Activated naive CD4-positive, alpha-beta T cell treated with anti-CD3 and anti-CD28 coated beads for 36 hours (primary cell): ENCODE measurements around the gene IL21R. TPM values are rescaled to one million over a fixed set of nuclear protein-coding genes. Genes with fewer than 3 reads are reported as not detected.
"Not testable (repeated sequence)": the region's sequence is repeated elsewhere in the genome, so short reads cannot be mapped to it uniquely, and the experiment has no call there.

ENCODE experiments used
- CTCF ChIA-PET: fragments of 350-600 bp; sonication (Branson Sonifier 250); formaldehyde crosslinking; loops from one replicate; lab custom pipeline; 2021; ENCODE audit warnings: antibody characterized with exemption; lab: Charles Lee
- DNase-seq: peaks from one replicate; pipeline ENCODE4 v3.0.0-alpha.2; 2020
- H3K27ac Mint-ChIP-seq: one replicate; pipeline ENCODE4 v1.8.0; 2021; ENCODE audit warnings: mild to moderate bottlenecking, mixed read lengths
- H3K27me3 Mint-ChIP-seq: one replicate; pipeline ENCODE4 v1.8.0; 2021; ENCODE audit warnings: low read depth, mixed read lengths
- H3K36me3 Mint-ChIP-seq: one replicate; pipeline ENCODE4 v1.8.0; 2021; ENCODE audit warnings: low read depth, mixed read lengths
- H3K4me1 Mint-ChIP-seq: one replicate; pipeline ENCODE4 v1.8.0; 2021; ENCODE audit warnings: low read depth, mixed read lengths
- H3K4me3 Mint-ChIP-seq: one replicate; pipeline ENCODE4 v1.8.0; 2021; ENCODE audit warnings: mild to moderate bottlenecking, moderate library complexity, mixed read lengths
- H3K9me3 Mint-ChIP-seq: one replicate; pipeline ENCODE4 v1.8.0; 2021; ENCODE audit warnings: mixed read lengths
- intact Hi-C: fragments of 100-400 bp; cut with micrococcal nuclease; formaldehyde crosslinking; loops from one replicate; pipeline ENCODE4 v1.15.1; 2023
- total RNA-seq, 2 experiments: library from RNA; stranded (reverse); gene quantifications; one replicate each; pipeline ENCODE4 v1.2.3, GENCODE V29; 2021

IL21R gene
- total RNA-seq, 2 experiments from 2014 or later, result 93.8 to 99.2 TPM

DNA sequence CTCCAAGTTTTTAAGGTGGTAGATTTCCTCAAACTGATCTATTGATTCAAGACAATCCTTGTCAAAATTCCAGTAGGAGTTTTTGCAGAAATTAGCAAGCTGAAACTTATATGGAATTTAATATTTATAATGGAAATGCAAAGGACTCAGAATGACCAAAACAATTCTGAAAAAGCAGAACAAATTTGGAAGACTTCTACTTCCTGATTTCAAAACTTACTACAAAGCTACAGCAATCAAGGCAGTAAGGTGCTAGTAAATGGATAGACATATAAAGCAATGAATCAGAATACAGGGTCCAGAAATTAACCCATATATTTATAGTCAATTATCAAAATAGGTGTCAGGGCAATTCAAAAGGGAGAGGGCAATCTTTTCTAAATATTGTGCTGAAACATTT is 11.8 kb upstream of the IL21R start:
- peaks cover 9% of the 10 kb centered on the region for H3K36me3 Mint-ChIP-seq
- peaks cover 25% of the 10 kb centered on the region for H3K9me3 Mint-ChIP-seq
- intact Hi-C loops, result no loop called here
- no peak for DNase-seq
- no peak overlapping the region for H3K27ac Mint-ChIP-seq
- H3K4me1 Mint-ChIP-seq, result peaks cover 25% of the 10 kb centered on the region
- H3K27me3 Mint-ChIP-seq, result no peaks in the 10 kb centered on the region
- CTCF ChIA-PET, result interaction anchor here (0.6 to 1.3 kb wide), 2 partner anchors 17 to 155 kb away, joined by 3 read pairs; no protein-coding TSS in a partner anchor
- no peak overlapping the region for H3K4me3 Mint-ChIP-seq

- H3K36me3 Mint-ChIP-seq, result peaks cover 9% of the 10 kb centered on the region
- peaks cover 32% of the 10 kb centered on the region for H3K9me3 Mint-ChIP-seq
- no peaks in the 10 kb centered on the region for H3K27me3 Mint-ChIP-seq
- CTCF ChIA-PET, result interaction anchor here (0.6 to 2.0 kb wide), 4 partner anchors 15 to 327 kb away, joined by 4 to 8 read pairs (median 4); no protein-coding TSS in a partner anchor
- no peak overlapping the region for H3K27ac Mint-ChIP-seq
- intact Hi-C loops, result no loop called here
- H3K4me3 Mint-ChIP-seq, result no peak overlapping the region
- no peak for DNase-seq
- peaks cover 21% of the 10 kb centered on the region for H3K4me1 Mint-ChIP-seq
Observed at GRCh38 chr16:27392671-27393070, 9.3 kb upstream of the IL21R start.

DNA sequence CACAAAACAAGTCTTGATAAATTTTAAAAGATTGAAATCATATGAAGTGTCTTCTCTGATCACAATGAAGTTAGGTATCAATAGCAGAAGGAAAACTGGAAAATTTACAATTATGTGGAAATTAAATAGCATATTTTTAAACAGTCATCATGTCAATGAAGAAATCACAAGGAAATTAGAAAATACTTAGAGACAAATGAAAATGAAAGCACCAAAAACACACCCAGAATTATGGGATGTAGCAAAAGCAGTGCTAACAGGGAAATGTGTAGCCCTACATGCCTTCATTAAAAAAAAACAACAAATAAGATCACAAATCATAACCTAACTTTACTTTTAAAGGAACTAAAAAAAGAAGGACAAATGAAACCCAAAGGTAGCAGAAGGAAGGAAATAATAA is 7.5 kb upstream of the IL21R start:
- Mint-ChIP-seq H3K27me3 (no peaks in the 10 kb centered on the region), H3K27ac (no peak overlapping the region), H3K36me3 (peaks cover 9% of the 10 kb centered on the region), H3K4me1 (peaks cover 22% of the 10 kb centered on the region), H3K9me3 (peaks cover 29% of the 10 kb centered on the region), H3K4me3 (no peak overlapping the region)
- intact Hi-C loops, result no loop called here
- CTCF ChIA-PET, result no interaction called here
- DNase-seq, result no peak

GRCh38 chr16:27398341-27398893 is 3.6 kb upstream of the IL21R start:
- intact Hi-C loops, H3K4me3 Mint-ChIP-seq, H3K27ac Mint-ChIP-seq, H3K27me3 Mint-ChIP-seq, DNase-seq: not testable (repeated sequence)
- CTCF ChIA-PET, result interaction anchor here (0.8 to 0.9 kb wide), 2 partner anchors 12 to 144 kb away, joined by 3 read pairs; no protein-coding TSS in a partner anchor
- peaks cover 17% of the 10 kb centered on the region for H3K36me3 Mint-ChIP-seq
- peaks cover 44% of the 10 kb centered on the region for H3K4me1 Mint-ChIP-seq
- peaks cover 13% of the 10 kb centered on the region for H3K9me3 Mint-ChIP-seq

GRCh38 chr16:27398894-27399853 is 2.8 kb upstream of the IL21R start:
- Mint-ChIP-seq H3K27ac (no peak overlapping the region), H3K4me3 (no peak overlapping the region), H3K36me3 (peaks cover 25% of the 10 kb centered on the region), H3K4me1 (peaks cover 38% of the 10 kb centered on the region), H3K9me3 (peaks cover 13% of the 10 kb centered on the region), H3K27me3 (no peaks in the 10 kb centered on the region)
- no peak for DNase-seq
- intact Hi-C loops, result no loop called here
- CTCF ChIA-PET, result interaction anchor here (0.8 to 1.6 kb wide), 3 partner anchors 13 to 145 kb away, joined by 3 read pairs; no protein-coding TSS in a partner anchor

- no peaks in the 10 kb centered on the region for H3K27me3 Mint-ChIP-seq
- H3K36me3 Mint-ChIP-seq, result peaks cover 29% of the 10 kb centered on the region
- CTCF ChIA-PET, result interaction anchor here (0.6 to 1.6 kb wide), 5 partner anchors 19 to 169 kb away, joined by 3 to 4 read pairs (median 3); no protein-coding TSS in a partner anchor
- no peak overlapping the region for H3K27ac Mint-ChIP-seq
- H3K4me3 Mint-ChIP-seq, result no peak overlapping the region
- intact Hi-C loops, result loop anchor here (10.0 kb wide), 1 partner anchor 785 kb away; no protein-coding TSS in a partner anchor
- peaks cover 31% of the 10 kb centered on the region for H3K4me1 Mint-ChIP-seq
- no peak for DNase-seq
- peaks cover 8% of the 10 kb centered on the region for H3K9me3 Mint-ChIP-seq
Observed at GRCh38 chr16:27399969-27400368, 2.0 kb upstream of the IL21R start.

GRCh38 chr16:27400751-27401620 is 988 bp upstream of the IL21R start:
- no peak for DNase-seq
- no peaks in the 10 kb centered on the region for H3K27me3 Mint-ChIP-seq
- H3K9me3 Mint-ChIP-seq, result no peaks in the 10 kb centered on the region
- peaks cover 38% of the 10 kb centered on the region for H3K36me3 Mint-ChIP-seq
- intact Hi-C loops, result loop anchor here (1.0 to 10.0 kb wide), 2 partner anchors 24 to 784 kb away; no protein-coding TSS in a partner anchor
- peak overlapping the region; percentile 72 for H3K27ac Mint-ChIP-seq
- H3K4me1 Mint-ChIP-seq, result peaks cover 34% of the 10 kb centered on the region
- CTCF ChIA-PET, result interaction anchor here (0.6 to 2.1 kb wide), 13 partner anchors 13 to 245 kb away, joined by 3 to 10 read pairs (median 3); no protein-coding TSS in a partner anchor
- peak overlapping the region; percentile 98 for H3K4me3 Mint-ChIP-seq

- DNase-seq, result no peak
- CTCF ChIA-PET, result interaction anchor here (2.1 kb wide), 1 partner anchor 27 kb away, joined by 10 read pairs; no protein-coding TSS in a partner anchor
- peak overlapping the region; percentile 100 for H3K27ac Mint-ChIP-seq
- peaks cover 47% of the 10 kb centered on the region for H3K4me1 Mint-ChIP-seq
- H3K9me3 Mint-ChIP-seq, result no peaks in the 10 kb centered on the region
- no peaks in the 10 kb centered on the region for H3K27me3 Mint-ChIP-seq
- peak overlapping the region; percentile 98 for H3K4me3 Mint-ChIP-seq
- H3K36me3 Mint-ChIP-seq, result peaks cover 52% of the 10 kb centered on the region
- intact Hi-C loops, result loop anchor here (1.0 to 10.0 kb wide), 3 partner anchors 28 to 804 kb away; no protein-coding TSS in a partner anchor
Observed at GRCh38 chr16:27402569-27402963, 592 bp downstream of the IL21R start.

DNA sequence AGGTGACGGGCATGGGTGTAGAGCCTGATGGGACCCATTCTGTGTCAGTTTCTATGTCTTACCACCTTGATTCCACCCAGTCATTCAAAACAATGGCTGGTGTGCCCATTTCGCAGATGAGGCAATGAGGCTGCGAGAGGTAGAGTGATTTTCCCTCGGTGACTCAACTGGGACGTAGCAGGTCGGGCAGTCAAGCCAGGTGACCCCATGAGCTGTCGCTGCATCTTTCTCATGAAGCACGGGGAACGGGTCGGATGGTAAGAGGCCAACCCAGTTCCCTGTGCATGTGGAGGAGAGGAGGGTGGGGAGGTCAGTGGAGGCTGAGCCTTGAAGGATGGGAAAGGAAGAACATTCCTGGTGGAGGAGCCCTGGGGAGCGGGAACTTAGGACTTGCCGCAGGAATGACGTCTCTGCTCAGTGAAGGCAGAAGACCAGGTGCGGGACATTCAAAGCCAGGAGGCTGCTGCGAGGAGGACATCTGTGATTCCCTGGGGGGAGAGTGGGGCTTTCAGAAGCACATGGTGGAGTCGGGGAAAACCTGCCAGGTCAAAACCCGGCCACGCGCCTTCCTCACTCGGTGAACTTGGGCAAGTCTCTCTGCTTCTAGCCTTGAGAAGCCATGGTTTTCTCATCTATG is 1.1 kb downstream of the IL21R start:
- Mint-ChIP-seq H3K4me1 (peaks cover 52% of the 10 kb centered on the region), H3K4me3 (peak overlapping the region; percentile 98), H3K36me3 (peaks cover 55% of the 10 kb centered on the region), H3K27me3 (no peaks in the 10 kb centered on the region), H3K27ac (peak overlapping the region; percentile 100), H3K9me3 (no peaks in the 10 kb centered on the region)
- CTCF ChIA-PET, result interaction anchor here (0.7 to 2.7 kb wide), 5 partner anchors 30 to 225 kb away, joined by 3 to 20 read pairs (median 3); no protein-coding TSS in a partner anchor
- intact Hi-C loops, result loop anchor here (1.0 to 10.0 kb wide), 3 partner anchors 29 to 804 kb away; no protein-coding TSS in a partner anchor
- peak; percentile 82 for DNase-seq

- Mint-ChIP-seq H3K9me3 (no peaks in the 10 kb centered on the region), H3K4me3 (peak overlapping the region; percentile 98), H3K36me3 (peaks cover 60% of the 10 kb centered on the region), H3K4me1 (peaks cover 56% of the 10 kb centered on the region), H3K27ac (peak overlapping the region; percentile 100), H3K27me3 (no peaks in the 10 kb centered on the region)
- intact Hi-C loops, result loop anchor here (2.0 to 10.0 kb wide), 2 partner anchors 781 to 805 kb away; no protein-coding TSS in a partner anchor
- DNase-seq, result peak; percentile 30
- CTCF ChIA-PET, result interaction anchor here (0.6 to 2.7 kb wide), 8 partner anchors 26 to 250 kb away, joined by 3 to 20 read pairs (median 5); no protein-coding TSS in a partner anchor
Observed at GRCh38 chr16:27403601-27403992, 1.6 kb downstream of the IL21R start.
